NCI-H524 treated with DMSO at 0.1 percent for 48 hours (cell line): ENCODE data around the gene CCDC39.
"Not testable (repeated sequence)": the region's sequence is repeated elsewhere in the genome, so short reads cannot be mapped to it uniquely, and the experiment has no call there.

Experiments
- DNase-seq: peaks from one replicate; lab custom pipeline; 2025; lab: John Stamatoyannopoulos, UW

The CCDC39 gene

GRCh38 chr3:180624714-180625113 lies 54.6 kb downstream of the CCDC39 start:
- no peak for DNase-seq

- no peak for DNase-seq
Measured at GRCh38 chr3:180619723-180620122, 59.6 kb downstream of the CCDC39 start.

GRCh38 chr3:180618563-180618962 lies 60.7 kb downstream of the CCDC39 start:
- DNase-seq: not testable (repeated sequence)

DNA sequence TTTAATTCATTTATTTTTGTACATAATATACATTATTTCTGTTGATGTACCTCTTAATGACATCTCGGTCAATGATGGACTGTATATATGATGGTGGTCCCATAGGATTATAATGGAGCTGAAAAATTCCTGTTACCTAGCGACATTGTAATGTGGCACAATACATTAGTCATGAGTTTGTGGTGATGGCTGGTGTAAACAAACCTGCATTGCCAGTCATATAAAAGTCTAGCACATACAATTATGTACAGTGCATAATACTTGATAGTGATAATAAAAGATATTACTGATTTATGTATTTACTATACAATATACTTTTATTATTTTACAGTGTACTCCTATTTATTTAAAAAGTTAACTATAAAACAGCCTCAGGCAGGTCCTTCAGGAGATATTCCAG lies 62.2 kb downstream of the CCDC39 start:
- DNase-seq: no peak

- no peak for DNase-seq
Measured at GRCh38 chr3:180615954-180616353, 63.3 kb downstream of the CCDC39 start.

GRCh38 chr3:180612364-180612763 lies 66.9 kb downstream of the CCDC39 start:
- no peak for DNase-seq

DNA sequence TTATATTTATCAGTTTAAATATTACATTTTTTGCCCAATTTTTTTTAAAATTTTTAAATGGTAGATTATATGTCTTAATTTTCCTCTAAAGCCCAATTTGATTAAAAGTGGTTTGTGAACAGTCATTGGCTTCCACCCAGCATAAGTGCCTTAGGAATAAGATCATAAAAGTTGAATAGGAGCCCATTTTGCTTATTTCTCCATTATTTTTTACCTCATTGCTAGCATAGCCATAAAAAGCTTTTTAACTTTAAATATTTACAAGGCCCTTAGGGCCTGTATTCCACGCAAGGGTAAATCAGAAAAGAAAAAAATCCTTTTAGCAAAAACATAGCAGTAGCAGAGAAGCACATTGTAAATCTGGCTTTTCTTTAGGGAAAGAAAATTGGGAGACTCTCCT lies 68.3 kb downstream of the CCDC39 start:
- no peak for DNase-seq

GRCh38 chr3:180601688-180602666 lies 77.3 kb downstream of the CCDC39 start, which contains the start of gene TTC14:
TSS of gene TTC14 (plus strand) at chr3:180602163. CDS start at chr3:180602262, 99 bp downstream.
- peak; percentile 90 for DNase-seq

DNA sequence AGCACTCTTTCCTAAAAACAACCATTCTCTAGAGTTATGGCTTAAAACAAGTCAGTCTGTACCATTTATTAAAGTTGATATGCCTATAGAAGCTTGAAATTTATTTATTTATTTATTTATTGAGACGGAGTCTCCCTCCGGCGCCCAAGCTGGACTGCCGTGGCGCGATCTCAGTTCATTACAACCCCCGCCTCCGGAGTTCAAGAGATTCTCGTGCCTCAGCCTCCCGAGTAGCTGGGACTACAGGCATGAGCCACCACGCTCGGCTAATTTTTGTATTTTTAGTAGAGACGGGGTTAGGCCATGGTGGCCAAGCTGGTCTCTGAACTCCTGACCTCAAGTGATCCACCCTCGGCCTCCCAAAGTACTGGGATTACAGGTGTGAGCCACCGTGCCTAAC lies 78.8 kb downstream of the CCDC39 start:
- DNase-seq: no peak

DNA sequence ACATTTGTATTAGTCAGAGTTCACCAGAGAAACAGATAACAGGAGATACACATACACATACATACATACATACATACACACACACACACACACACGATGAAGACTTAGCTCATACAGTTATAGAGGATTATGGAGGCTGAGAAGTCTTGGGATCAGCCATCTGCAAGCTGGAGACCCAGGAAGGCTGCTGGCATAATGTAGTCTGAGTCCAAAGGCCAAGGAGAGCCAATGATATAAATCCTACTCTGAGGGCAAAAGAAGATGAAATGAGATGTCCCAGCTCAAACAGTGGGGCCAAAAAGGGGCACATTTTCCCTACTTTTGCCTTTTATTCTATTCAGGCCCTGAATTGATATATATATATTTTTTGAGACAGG lies 83.7 kb downstream of the CCDC39 start:
- peak; percentile 36 for DNase-seq

- DNase-seq: peak; percentile 57
Measured at GRCh38 chr3:180594631-180595558, 84.4 kb downstream of the CCDC39 start.

DNA sequence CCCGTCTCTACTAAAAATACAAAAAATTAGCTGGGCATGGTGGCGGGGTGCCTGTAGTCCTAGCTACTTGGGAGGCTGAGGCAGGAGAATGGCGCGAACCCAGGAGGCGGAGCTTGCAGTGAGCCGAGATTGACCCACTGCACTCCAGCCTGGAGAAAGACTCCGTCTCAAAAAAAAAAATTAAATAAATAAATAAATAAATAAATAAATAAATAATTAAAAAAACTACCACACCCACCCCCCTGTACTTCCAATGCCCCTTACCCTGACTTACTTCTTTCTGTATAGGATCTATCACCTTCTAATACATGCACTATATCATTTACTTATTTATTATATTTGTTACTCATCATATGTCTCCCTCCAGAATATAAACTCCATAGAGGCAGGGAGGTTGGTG lies 85.7 kb downstream of the CCDC39 start:
- not testable (repeated sequence) for DNase-seq

GRCh38 chr3:180590396-180590795 lies 88.9 kb downstream of the CCDC39 start:
- no peak for DNase-seq

GRCh38 chr3:180580934-180581333 lies 98.4 kb downstream of the CCDC39 start:
- no peak for DNase-seq

GRCh38 chr3:180575571-180575970 lies 103.7 kb downstream of the CCDC39 start:
- DNase-seq: no peak

- no peak for DNase-seq
Measured at GRCh38 chr3:180571831-180572598, 107.3 kb downstream of the CCDC39 start.

DNA sequence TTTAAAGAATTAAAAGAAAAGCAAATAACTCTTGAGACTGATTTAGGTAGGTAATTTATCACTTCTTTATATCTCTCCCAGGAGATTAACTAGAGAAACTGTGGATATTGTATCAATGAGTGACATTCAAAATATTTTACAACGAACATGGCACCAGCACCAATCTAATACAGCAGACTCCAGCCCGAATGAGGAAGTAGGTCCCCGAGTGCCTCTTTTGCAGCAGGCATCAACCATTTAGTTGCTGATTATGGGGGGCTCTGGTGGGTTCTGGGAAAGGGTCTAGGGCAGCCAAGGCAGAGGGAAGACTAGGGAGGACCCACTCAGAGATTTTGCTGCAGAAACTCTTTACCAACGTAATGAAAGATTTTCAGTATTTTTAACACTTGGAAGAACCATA lies 109.1 kb downstream of the CCDC39 start:
- no peak for DNase-seq

DNA sequence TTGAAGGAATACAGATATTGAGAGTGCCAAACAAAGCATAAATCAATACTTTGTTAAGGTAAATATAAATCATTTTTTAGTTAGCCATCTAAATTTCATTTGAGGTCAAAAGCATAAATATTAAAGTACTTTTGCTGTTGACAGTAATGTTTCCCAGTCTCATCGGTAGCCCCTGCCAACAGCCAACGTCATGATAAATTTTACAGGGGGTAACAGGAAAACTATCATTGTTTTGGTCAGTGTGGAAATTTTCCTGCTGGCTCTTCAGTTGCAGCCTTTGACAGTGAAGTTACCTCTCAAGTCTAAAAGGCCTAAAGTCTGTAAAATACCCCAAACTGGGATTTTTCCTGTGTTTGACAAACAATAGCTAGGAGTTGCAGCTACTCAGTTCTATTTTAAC lies 114.6 kb downstream of the CCDC39 start:
- DNase-seq: no peak
